ENCODE results near the gene IPO11.

DNA sequence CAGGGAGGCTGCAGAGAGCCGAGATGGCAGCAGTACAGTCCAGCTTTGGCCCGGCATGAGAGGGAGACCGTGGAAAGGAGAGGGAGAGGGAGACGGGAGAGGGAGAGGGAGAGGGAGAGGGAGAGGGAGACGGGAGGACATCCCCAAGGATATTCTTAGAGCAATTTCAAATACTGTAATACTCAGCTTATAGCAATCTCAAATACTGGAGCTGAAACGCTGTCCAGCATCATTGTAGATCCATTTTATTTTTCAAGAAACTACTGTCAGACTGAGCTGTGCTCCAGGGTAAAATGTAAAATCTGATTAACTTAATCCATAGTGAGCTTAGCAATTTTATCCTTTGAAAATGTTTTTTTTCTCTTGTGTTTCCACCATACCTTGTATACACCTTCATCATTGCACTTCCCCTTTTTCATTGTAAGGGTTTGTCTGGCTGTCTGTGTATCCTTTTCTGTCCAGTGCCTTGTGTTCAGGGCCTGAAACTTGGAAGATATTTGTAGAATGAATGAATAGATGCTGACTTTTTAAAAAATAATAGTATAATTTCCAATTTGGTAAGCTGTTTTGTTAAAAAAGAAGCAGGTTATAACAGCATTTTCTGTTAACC is 102.1 kb downstream of the IPO11 start:
- TF ChIP-seq, protein P1, sequence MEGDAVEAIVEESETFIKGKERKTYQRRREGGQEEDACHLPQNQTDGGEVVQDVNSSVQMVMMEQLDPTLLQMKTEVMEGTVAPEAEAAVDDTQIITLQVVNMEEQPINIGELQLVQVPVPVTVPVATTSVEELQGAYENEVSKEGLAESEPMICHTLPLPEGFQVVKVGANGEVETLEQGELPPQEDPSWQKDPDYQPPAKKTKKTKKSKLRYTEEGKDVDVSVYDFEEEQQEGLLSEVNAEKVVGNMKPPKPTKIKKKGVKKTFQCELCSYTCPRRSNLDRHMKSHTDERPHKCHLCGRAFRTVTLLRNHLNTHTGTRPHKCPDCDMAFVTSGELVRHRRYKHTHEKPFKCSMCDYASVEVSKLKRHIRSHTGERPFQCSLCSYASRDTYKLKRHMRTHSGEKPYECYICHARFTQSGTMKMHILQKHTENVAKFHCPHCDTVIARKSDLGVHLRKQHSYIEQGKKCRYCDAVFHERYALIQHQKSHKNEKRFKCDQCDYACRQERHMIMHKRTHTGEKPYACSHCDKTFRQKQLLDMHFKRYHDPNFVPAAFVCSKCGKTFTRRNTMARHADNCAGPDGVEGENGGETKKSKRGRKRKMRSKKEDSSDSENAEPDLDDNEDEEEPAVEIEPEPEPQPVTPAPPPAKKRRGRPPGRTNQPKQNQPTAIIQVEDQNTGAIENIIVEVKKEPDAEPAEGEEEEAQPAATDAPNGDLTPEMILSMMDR (conservative IDR thresholded peaks at IDR 0.05 in 1 of 2, IDR thresholded peaks at IDR 0.05 in 1 of 2; ENCODE audit: extremely low read depth in 1 of 2, insufficient read depth in 1 of 2, low read depth in 1 of 2, low read length in 2 of 2) = no peak
- TF ChIP-seq EZH2 (IDR thresholded peaks at IDR 0.05; ENCODE audit: borderline replicate concordance, low read length) = no peak
